Body of pancreas (tissue), 4 donors: ENCODE results near the gene LPAR1. TPM values are rescaled to one million over a fixed set of nuclear protein-coding genes. Genes with fewer than 3 reads are reported as not detected.
"Not testable (repeated sequence)": the region's sequence is repeated elsewhere in the genome, so short reads cannot be mapped to it uniquely, and the experiment has no call there.

ENCODE experiments used
- ATAC-seq: fragments of 150-250 bp; one replicate; pipeline ENCODE4 v1.9.1; 2016
- DNase-seq, 4 donors: peaks; one replicate each; pipeline ENCODE4 v3.0.0-alpha.2; 2019
- H3K27ac ChIP-seq, 4 donors: fragments of 200-600 bp; sonication (generic); 1 replicate in 3 of 4; 2 replicates in 1 of 4; pipeline versions ENCODE4 v1.5.1 to v1.6.1; 2016 to 2019; ENCODE audit warnings: mild to moderate bottlenecking in 1 of 4, mixed read lengths in 1 of 4, moderate library complexity in 1 of 4
- H3K27me3 ChIP-seq, 2 donors: fragments of 200-600 bp; sonication (generic); one replicate each; pipeline ENCODE4 v1.6.0; 2016; ENCODE audit warnings: mild to moderate bottlenecking in 1 of 2
- H3K36me3 ChIP-seq, 2 donors: fragments of 200-600 bp; sonication (generic); replicated peaks in 1 of 2; 2 replicates each; pipeline ENCODE4 v1.5.1; 2016; ENCODE audit warnings: low read depth in 2 of 2; ENCODE audit not compliant: insufficient read depth in 1 of 2
- H3K4me1 ChIP-seq: fragments of 200-600 bp; sonication (generic); one replicate; pipeline ENCODE4 v1.6.0; 2016
- H3K4me3 ChIP-seq, 2 donors: fragments of 200-600 bp; sonication (generic); 1 replicate in 1 of 2; 2 replicates in 1 of 2; pipeline ENCODE4 v1.5.1; 2016 to 2019
- H3K9me3 ChIP-seq, 3 donors: fragments of 200-600 bp; sonication (generic); 1 replicate in 2 of 3; 2 replicates in 1 of 3; pipeline ENCODE4 v1.5.1; 2016
- CTCF ChIP-seq, 7 experiments: fragments of 450-650 bp in 4 of 7; fragments of 200-600 bp in 3 of 7; sonication (generic) in 3 of 7; IDR thresholded peaks; one replicate each; pipeline ENCODE4 v1.5.1; 2016 to 2019; ENCODE audit warnings: antibody characterized with exemption in 7 of 7
- POLR2A ChIP-seq, 3 donors: fragments of 450-650 bp; IDR thresholded peaks; one replicate each; pipeline ENCODE4 v1.6.1; 2016; ENCODE audit warnings: antibody characterized with exemption in 3 of 3, mild to moderate bottlenecking in 2 of 3
- WGBS, 2 donors: methylation state at CpG; one replicate each; pipeline ENCODE4 v1.1.5; 2017; 5-methylcytosine and 5-hydroxymethylcytosine counted together
- intact Hi-C: fragments of 100-400 bp; cut with DNase I; formaldehyde crosslinking; loops from one replicate; pipeline ENCODE4 v1.15.1; 2023
- total RNA-seq, 2 donors: library from RNA; depleted of rRNA; stranded (reverse); fragments of >200 nt; gene quantifications; one replicate each; pipeline ENCODE4 v1.1.0, GENCODE V29; 2016

The LPAR1 gene
- total RNA-seq, 2 donors from 2014 or later, result 10.9 to 13.0 TPM

- TF ChIP-seq POLR2A (IDR thresholded peaks at IDR 0.05), result no peak
- TF ChIP-seq CTCF (IDR thresholded peaks at IDR 0.05), result no peak
- intact Hi-C loops, result no loop called here
- Histone ChIP-seq H3K9me3 (no peaks in the 10 kb centered on the region), H3K36me3 (no peaks in the 10 kb centered on the region), H3K4me1 (no peaks in the 10 kb centered on the region), H3K4me3 (no peak overlapping the region), H3K27me3 (no peaks in the 10 kb centered on the region), H3K27ac (no peak overlapping the region)
- WGBS, 2 donors, result 63 to 72% methylated on average over 3 of the region's 3 CpGs
- DNase-seq (no peak), ATAC-seq (no peak)
Observed at GRCh38 chr9:111056538-111056937, 18.3 kb upstream of the LPAR1 start.

GRCh38 chr9:111052791-111053190 is 14.5 kb upstream of the LPAR1 start:
- Histone ChIP-seq H3K4me3 (no peak overlapping the region), H3K27me3 (no peaks in the 10 kb centered on the region), H3K9me3 (no peaks in the 10 kb centered on the region), H3K27ac (no peak overlapping the region), H3K36me3 (no peaks in the 10 kb centered on the region), H3K4me1 (no peaks in the 10 kb centered on the region)
- intact Hi-C loops, result no loop called here
- ATAC-seq, result no peak
- DNase-seq, result no peak
- 68 to 72% methylated on average over 2 of the region's 2 CpGs for WGBS, 2 donors
- TF ChIP-seq CTCF (IDR thresholded peaks at IDR 0.05) (no peak), POLR2A (IDR thresholded peaks at IDR 0.05) (no peak)

GRCh38 chr9:111051400-111051799 is 13.1 kb upstream of the LPAR1 start:
- intact Hi-C loops, result no loop called here
- no peaks in the 10 kb centered on the region for H3K27me3 ChIP-seq

GRCh38 chr9:111050819-111051218 is 12.5 kb upstream of the LPAR1 start:
- ATAC-seq (no peak), DNase-seq (no peak)
- intact Hi-C loops, result no loop called here
- Histone ChIP-seq H3K4me1 (no peaks in the 10 kb centered on the region), H3K4me3 (no peak overlapping the region), H3K27me3 (no peaks in the 10 kb centered on the region), H3K9me3 (no peaks in the 10 kb centered on the region), H3K27ac (no peak overlapping the region), H3K36me3 (no peaks in the 10 kb centered on the region)
- TF ChIP-seq POLR2A (IDR thresholded peaks at IDR 0.05) (no peak), CTCF (IDR thresholded peaks at IDR 0.05) (no peak)

More at GRCh38 chr9:111051400-111051799, 13.1 kb upstream of the LPAR1 start:
- H3K9me3 ChIP-seq, result no peaks in the 10 kb centered on the region
- H3K36me3 ChIP-seq, result no peaks in the 10 kb centered on the region
- TF ChIP-seq POLR2A (IDR thresholded peaks at IDR 0.05), result no peak
- no peak for TF ChIP-seq CTCF (IDR thresholded peaks at IDR 0.05)
- ATAC-seq (no peak), DNase-seq (no peak)
- H3K4me1 ChIP-seq, result no peaks in the 10 kb centered on the region
- no peak overlapping the region for H3K27ac ChIP-seq
- no peak overlapping the region for H3K4me3 ChIP-seq
- 39 to 68% methylated on average over 3 of the region's 3 CpGs for WGBS, 2 donors

- H3K4me1 ChIP-seq, H3K4me3 ChIP-seq, ATAC-seq, H3K36me3 ChIP-seq, H3K27ac ChIP-seq, H3K27me3 ChIP-seq, DNase-seq, H3K9me3 ChIP-seq, intact Hi-C loops: not testable (repeated sequence)
- 91 to 96% methylated on average over 2 of the region's 2 CpGs for WGBS, 2 donors
Observed at GRCh38 chr9:111047287-111047686, 9.0 kb upstream of the LPAR1 start.
